ACC112 (cell line): Measurements from ENCODE around the gene PIAS4.

Experiments
- H2AFZ ChIP-seq: fragments of 200-600 bp; sonication (generic); one replicate; pipeline ENCODE4 v1.6.0; 2017; ENCODE audit warnings: antibody characterized with exemption, low read length; ENCODE audit not compliant: unreplicated experiment
- H3K27ac ChIP-seq: fragments of 200-600 bp; sonication (generic); 2 replicates; pipeline ENCODE4 v1.5.1; 2014; ENCODE audit warnings: low read depth, mild to moderate bottlenecking, antibody characterized with exemption, low read length, moderate library complexity
- H3K27me3 ChIP-seq: fragments of 200-600 bp; sonication (generic); 2 replicates; pipeline ENCODE4 v1.6.1; 2014; ENCODE audit warnings: mild to moderate bottlenecking, antibody characterized with exemption, low read length, moderate library complexity, mixed read lengths; ENCODE audit not compliant: insufficient read depth
- H3K36me3 ChIP-seq: fragments of 200-600 bp; sonication (generic); 2 replicates; pipeline ENCODE4 v1.6.1; 2016; ENCODE audit warnings: mild to moderate bottlenecking, antibody characterized with exemption, low read length, moderate library complexity, mixed read lengths; ENCODE audit not compliant: insufficient read depth
- H3K4me1 ChIP-seq: fragments of 200-600 bp; sonication (generic); one replicate; pipeline ENCODE4 v1.6.1; 2016; ENCODE audit warnings: low read length, mixed read lengths; ENCODE audit not compliant: insufficient read depth, unreplicated experiment, control insufficient read depth
- H3K4me3 ChIP-seq: fragments of 200-600 bp; sonication (generic); 2 replicates; pipeline ENCODE4 v1.5.1; 2014; ENCODE audit warnings: mild to moderate bottlenecking, low read depth, low read length
- H3K79me2 ChIP-seq: fragments of 200-600 bp; sonication (generic); one replicate; pipeline ENCODE4 v1.6.0; 2016; ENCODE audit warnings: low read length; ENCODE audit not compliant: control insufficient read depth, unreplicated experiment, insufficient read depth

Gene PIAS4

GRCh38 chr19:4057931-4058692, 50.6 kb downstream of the PIAS4 start:
- H3K36me3 ChIP-seq: peaks cover 3% of the 10 kb centered on the region; the same call in 1 of the 2 replicates
- H3K27me3 ChIP-seq: no peaks in the 10 kb centered on the region
- peak overlapping the region; percentile 92 for H3K27ac ChIP-seq
- peaks cover 43% of the 10 kb centered on the region for H3K4me1 ChIP-seq
- peak overlapping the region; percentile 69 for H3K4me3 ChIP-seq
- peaks cover 89% of the 10 kb centered on the region for H3K79me2 ChIP-seq
- H2AFZ ChIP-seq: no peak overlapping the region

GRCh38 chr19:4058693-4059452, 51.3 kb downstream of the PIAS4 start:
- peaks cover 3% of the 10 kb centered on the region; the same call in 1 of the 2 replicates for H3K36me3 ChIP-seq
- H2AFZ ChIP-seq: no peak overlapping the region
- no peaks in the 10 kb centered on the region for H3K27me3 ChIP-seq
- H3K79me2 ChIP-seq: peaks cover 89% of the 10 kb centered on the region
- H3K4me1 ChIP-seq: peaks cover 42% of the 10 kb centered on the region
- peak overlapping the region; percentile 92 for H3K27ac ChIP-seq
- H3K4me3 ChIP-seq: peak overlapping the region; percentile 69

DNA sequence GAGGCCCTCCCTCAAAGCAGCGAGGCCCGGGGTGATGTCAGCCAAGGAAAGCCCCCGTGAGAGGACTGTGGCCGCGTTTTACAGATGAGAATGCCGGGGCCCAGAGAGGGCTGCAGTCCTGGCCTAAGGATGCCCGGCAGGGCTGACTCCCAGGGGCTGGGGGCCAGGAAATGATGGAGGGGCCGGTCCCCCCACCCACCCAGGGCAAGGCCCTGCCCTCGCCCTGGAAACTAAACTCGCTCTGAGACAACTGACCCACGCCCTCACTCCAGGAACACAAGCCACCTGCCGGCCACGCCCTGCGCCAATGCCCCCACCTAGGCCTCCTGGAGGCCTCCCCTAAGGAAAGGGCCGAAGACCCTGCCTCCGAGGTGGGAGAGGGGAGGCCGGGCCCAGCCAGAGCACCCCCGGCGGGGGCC, 51.9 kb downstream of the PIAS4 start:
- Histone ChIP-seq H3K27me3 (no peaks in the 10 kb centered on the region), H3K27ac (peak overlapping the region; percentile 92), H3K36me3 (peaks cover 3% of the 10 kb centered on the region; the same call in 1 of the 2 replicates), H3K79me2 (peaks cover 90% of the 10 kb centered on the region), H3K4me3 (peak overlapping the region; percentile 69), H2AFZ (no peak overlapping the region), H3K4me1 (peaks cover 42% of the 10 kb centered on the region)

- Histone ChIP-seq H3K36me3 (no peaks in the 10 kb centered on the region), H3K79me2 (peaks cover 91% of the 10 kb centered on the region), H3K4me1 (peaks cover 42% of the 10 kb centered on the region), H3K27me3 (no peaks in the 10 kb centered on the region), H2AFZ (no peak overlapping the region), H3K27ac (peak overlapping the region; percentile 92), H3K4me3 (peak overlapping the region; percentile 69)
Observed at GRCh38 chr19:4059891-4060620, 52.5 kb downstream of the PIAS4 start.

DNA sequence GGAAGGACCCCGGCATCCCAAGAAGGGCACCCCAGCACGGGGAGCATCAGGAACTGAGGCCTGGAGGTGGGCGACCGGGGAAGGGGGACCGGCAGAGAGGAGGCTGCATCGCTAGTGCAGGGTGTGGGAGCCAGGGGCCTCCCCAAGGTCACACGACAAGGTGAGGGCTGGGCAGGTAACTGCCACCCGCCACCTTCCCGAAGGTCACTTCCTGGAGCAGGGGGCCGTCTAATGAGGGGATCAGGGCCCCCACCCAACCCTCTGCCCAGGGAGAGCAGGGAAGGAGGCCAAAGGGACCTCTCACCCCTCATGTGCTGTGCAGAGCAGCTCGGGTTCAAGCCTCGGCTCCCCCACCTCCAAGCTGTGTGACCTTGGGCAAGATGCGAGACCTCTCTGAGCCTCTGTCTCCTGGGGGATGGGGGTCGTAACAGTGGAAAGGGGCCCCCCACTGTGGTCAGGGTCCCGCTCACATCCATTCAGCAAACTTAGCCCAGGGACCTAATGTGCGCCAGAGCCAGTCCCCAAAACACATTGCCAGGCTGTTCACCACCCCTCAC, 53.2 kb downstream of the PIAS4 start:
- peak overlapping the region; percentile 92 for H3K27ac ChIP-seq
- H3K4me1 ChIP-seq: peaks cover 42% of the 10 kb centered on the region
- H3K79me2 ChIP-seq: peaks cover 88% of the 10 kb centered on the region
- H2AFZ ChIP-seq: no peak overlapping the region
- no peaks in the 10 kb centered on the region for H3K36me3 ChIP-seq
- H3K27me3 ChIP-seq: no peaks in the 10 kb centered on the region
- H3K4me3 ChIP-seq: peak overlapping the region; percentile 69

DNA sequence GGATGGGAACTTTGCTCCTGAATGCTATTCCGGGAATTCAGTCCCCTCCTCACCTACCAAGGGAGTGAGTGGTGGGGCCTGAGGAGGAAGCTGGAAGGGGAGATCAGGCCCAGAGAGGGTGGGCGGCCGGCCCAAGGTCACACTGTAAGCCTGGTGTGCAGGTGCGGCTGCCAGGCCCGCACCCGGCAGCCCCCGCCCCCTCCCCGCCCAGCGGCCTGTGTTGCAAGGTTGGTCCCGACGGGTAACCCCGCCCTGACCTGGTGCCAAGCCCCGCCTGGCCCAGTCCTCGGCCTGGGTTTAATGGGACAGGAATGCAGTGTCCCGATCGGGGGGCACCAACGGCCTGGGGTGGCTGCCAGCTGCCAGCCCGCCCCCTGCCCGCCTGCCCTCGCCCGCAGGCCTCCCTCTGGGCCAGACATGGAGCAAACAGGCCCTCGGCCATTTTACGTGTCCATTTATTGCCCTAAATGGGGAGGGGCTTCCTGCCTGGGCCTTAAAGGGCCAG, 53.7 kb downstream of the PIAS4 start:
- Histone ChIP-seq H3K27me3 (no peaks in the 10 kb centered on the region), H2AFZ (no peak overlapping the region), H3K79me2 (peaks cover 83% of the 10 kb centered on the region), H3K4me3 (peak overlapping the region; percentile 52), H3K4me1 (peaks cover 42% of the 10 kb centered on the region), H3K27ac (peak overlapping the region; percentile 92), H3K36me3 (no peaks in the 10 kb centered on the region)

DNA sequence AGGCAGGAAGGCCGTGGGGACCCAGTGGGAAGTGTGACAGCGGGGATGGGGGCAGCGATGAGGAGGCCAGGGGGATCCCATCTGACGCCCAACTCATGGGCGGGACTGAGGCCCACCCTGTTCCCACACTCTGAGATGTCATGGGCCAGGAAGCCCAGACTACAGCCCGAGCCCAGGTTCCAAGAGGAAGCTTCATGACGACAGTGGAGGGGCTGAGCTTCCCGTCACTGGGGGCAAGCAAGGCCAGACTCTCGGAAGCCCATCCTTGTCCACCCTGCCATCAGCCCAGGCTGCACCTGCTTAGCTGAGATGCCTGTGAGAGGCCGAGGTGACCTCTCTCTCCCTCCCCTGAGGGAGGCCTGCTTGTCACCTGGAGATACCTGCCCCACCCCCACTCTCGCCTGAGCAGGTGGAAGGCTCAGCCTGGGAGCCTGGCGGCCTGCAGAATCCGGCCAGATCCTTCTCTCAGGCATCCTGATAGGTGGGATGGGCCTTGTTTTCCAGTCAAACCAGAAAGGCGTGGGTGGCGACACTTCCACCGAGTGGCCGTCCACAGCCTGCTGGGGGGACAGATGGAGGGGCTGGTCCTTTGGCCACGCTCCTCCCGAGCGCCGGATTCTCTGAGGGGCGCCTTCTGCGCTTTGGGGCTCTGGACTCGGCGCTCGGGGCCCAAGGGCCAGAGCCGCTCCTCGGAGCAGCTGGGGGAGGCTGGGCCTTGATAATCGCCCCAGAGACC, 54.3 kb downstream of the PIAS4 start:
- Histone ChIP-seq H3K36me3 (no peaks in the 10 kb centered on the region), H3K4me3 (peak overlapping the region; percentile 52), H3K79me2 (peaks cover 84% of the 10 kb centered on the region), H2AFZ (no peak overlapping the region), H3K4me1 (peaks cover 42% of the 10 kb centered on the region), H3K27ac (peak overlapping the region; percentile 92), H3K27me3 (no peaks in the 10 kb centered on the region)

DNA sequence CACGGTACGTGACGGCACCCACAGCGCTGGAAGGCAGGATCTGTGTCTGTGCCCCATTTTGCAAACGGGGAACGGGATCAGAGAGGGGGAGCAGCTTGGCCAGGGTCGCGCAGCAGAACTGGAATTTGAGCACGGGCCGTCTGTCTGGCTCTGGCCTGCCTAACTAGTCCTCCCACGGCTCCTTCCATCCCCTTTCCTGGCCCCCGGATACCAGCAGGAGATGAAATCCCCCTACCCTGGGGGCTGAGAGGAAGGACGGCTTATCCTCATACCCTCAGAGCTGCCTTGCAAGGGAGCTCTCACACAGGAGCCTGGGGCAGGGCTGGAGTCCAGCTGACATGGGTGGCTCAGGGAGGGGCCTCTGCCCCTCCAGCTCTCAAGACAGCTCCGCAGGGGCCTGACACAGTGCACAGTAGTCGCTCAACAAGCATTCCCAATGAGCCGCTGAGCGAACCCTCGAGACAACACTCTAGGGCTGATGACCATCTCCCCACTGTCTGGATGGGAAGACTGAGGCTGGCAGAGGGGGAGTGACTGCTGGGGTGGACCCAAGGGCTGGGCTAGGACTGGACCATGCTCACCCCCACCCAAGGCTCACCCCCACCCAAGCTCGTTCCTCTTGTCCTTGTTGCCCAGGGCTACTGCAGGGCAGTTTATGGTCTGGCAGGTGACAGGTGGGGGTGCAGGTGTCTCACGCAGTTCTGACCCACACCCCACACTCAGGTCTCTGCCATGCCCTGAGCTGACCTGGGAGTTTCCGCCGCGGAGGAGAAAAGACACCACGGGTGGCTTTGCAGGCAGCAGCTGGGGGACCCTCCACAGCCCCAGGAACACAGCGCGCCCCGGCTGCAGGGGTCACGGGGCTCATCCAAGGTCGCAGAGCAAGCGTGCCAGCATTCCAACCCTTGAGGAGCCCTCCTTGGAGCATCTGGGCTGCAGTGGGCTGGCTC, 55.2 kb downstream of the PIAS4 start:
- Histone ChIP-seq H3K4me1 (peaks cover 41% of the 10 kb centered on the region), H3K79me2 (peaks cover 78% of the 10 kb centered on the region), H2AFZ (no peak overlapping the region), H3K4me3 (peak overlapping the region; percentile 95), H3K36me3 (no peaks in the 10 kb centered on the region), H3K27ac (0 out of 2 replicates have a peak overlapping the region, but pooled peaks have one; percentile 92), H3K27me3 (no peaks in the 10 kb centered on the region)
